ENCODE results near the gene HCK. TPM values are rescaled to one million over a fixed set of nuclear protein-coding genes. Genes with fewer than 3 reads are reported as not detected.
A peak's percentile ranks its signal among the peaks of the same experiment; 100 is the strongest.

HCK gene
- total RNA-seq, 1 donor from 2014 or later = not detected

- no peak for DNase-seq (ENCODE audit: low read depth in 2 of 2)
These were observed 5.7 kb downstream of the HCK start for GRCh38 chr20:32057656-32058184.

- DNase-seq (ENCODE audit: low read depth in 2 of 2) = no peak
These were observed 7.1 kb downstream of the HCK start for GRCh38 chr20:32059189-32059588.

GRCh38 chr20:32062776-32063170 lies 10.7 kb downstream of the HCK start:
- DNase-seq (ENCODE audit: low read depth in 2 of 2) = no peak

- DNase-seq (ENCODE audit: low read depth in 2 of 2) = no peak
These were observed 11.7 kb downstream of the HCK start for GRCh38 chr20:32063695-32064094.

- DNase-seq (ENCODE audit: low read depth in 2 of 2) = no peak
These were observed 12.6 kb downstream of the HCK start for GRCh38 chr20:32064667-32065066.

GRCh38 chr20:32067234-32067821 lies 15.3 kb downstream of the HCK start:
- no peak for DNase-seq (ENCODE audit: low read depth in 2 of 2)

- DNase-seq (ENCODE audit: low read depth in 2 of 2) = no peak
These were observed 16.1 kb downstream of the HCK start for GRCh38 chr20:32068174-32068573.

- no peak for DNase-seq (ENCODE audit: low read depth in 2 of 2)
These were observed 17.7 kb downstream of the HCK start for GRCh38 chr20:32069711-32070110.

GRCh38 chr20:32070282-32070681 lies 18.2 kb downstream of the HCK start:
- DNase-seq (ENCODE audit: low read depth in 2 of 2) = no peak

- no peak for DNase-seq (ENCODE audit: low read depth in 2 of 2)
These were observed 18.7 kb downstream of the HCK start for GRCh38 chr20:32070690-32071213.

- no peak for DNase-seq (ENCODE audit: low read depth in 2 of 2)
These were observed 19.5 kb downstream of the HCK start for GRCh38 chr20:32071395-32072167.

GRCh38 chr20:32072168-32072750 lies 20.2 kb downstream of the HCK start:
- DNase-seq (ENCODE audit: low read depth in 2 of 2) = peak in 1 of 2 donors; percentile 8

GRCh38 chr20:32075534-32075933 lies 23.5 kb downstream of the HCK start:
- DNase-seq (ENCODE audit: low read depth in 2 of 2) = no peak

GRCh38 chr20:32077190-32077589 lies 25.1 kb downstream of the HCK start:
- DNase-seq (ENCODE audit: low read depth in 2 of 2) = no peak

GRCh38 chr20:32078322-32078721 lies 26.3 kb downstream of the HCK start:
- no peak for DNase-seq (ENCODE audit: low read depth in 2 of 2)

GRCh38 chr20:32078791-32079190 lies 26.7 kb downstream of the HCK start:
- no peak for DNase-seq (ENCODE audit: low read depth in 2 of 2)

GRCh38 chr20:32079655-32080109 lies 27.6 kb downstream of the HCK start:
- DNase-seq (ENCODE audit: low read depth in 2 of 2) = no peak

- no peak for DNase-seq (ENCODE audit: low read depth in 2 of 2)
These were observed 28.7 kb downstream of the HCK start for GRCh38 chr20:32080783-32081182.

- DNase-seq (ENCODE audit: low read depth in 2 of 2) = no peak
These were observed 31.4 kb downstream of the HCK start for GRCh38 chr20:32083469-32083868.

GRCh38 chr20:32087070-32087469 lies 35.0 kb downstream of the HCK start:
- DNase-seq (ENCODE audit: low read depth in 2 of 2) = no peak

GRCh38 chr20:32088759-32089158 lies 36.7 kb downstream of the HCK start:
- DNase-seq (ENCODE audit: low read depth in 2 of 2) = no peak

- DNase-seq (ENCODE audit: low read depth in 2 of 2) = no peak
These were observed 37.8 kb downstream of the HCK start for GRCh38 chr20:32089637-32090362.

Data from lung microvascular endothelial cell (primary cell).